GM18502 (cell line): ENCODE data around the gene FLNB.

Experiments
- ATAC-seq: cut with Tn5 transposase; IDR thresholded peaks from one replicate; pipeline ENCODE4 v1.9.1; 2021; ENCODE audit warnings: mild to moderate bottlenecking; ENCODE audit not compliant: unreplicated experiment, poor library complexity

FLNB gene

GRCh38 chr3:58102390-58102750 is 94.1 kb downstream of the FLNB start:
- no peak for ATAC-seq

GRCh38 chr3:58102976-58103451 is 94.8 kb downstream of the FLNB start:
- ATAC-seq: no peak

- ATAC-seq: no peak
Measured at GRCh38 chr3:58104151-58104550, 95.9 kb downstream of the FLNB start.

GRCh38 chr3:58104712-58105111 is 96.5 kb downstream of the FLNB start:
- no peak for ATAC-seq

DNA sequence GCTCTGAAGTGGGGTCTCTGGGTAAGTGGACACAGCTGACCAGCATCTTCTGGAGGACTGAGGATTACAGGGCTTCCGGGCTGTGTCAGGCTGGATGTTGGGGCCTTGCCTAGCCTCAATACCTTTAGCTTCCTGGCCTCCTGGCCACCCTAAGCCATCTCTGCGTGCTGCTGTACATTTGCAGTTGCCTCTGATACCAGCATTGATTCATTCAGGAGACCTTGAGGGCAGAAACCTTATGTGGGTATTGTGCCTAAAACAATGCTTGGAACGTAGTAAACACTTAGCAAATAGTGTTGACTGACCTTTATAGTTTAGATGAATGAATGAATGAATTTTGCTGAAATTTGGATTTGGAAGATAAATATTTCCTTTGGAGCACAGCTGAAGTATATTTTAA is 97.0 kb downstream of the FLNB start:
- ATAC-seq: no peak

- ATAC-seq: no peak
Measured at GRCh38 chr3:58106061-58106460, 97.8 kb downstream of the FLNB start.

- no peak for ATAC-seq
Measured at GRCh38 chr3:58106640-58107039, 98.4 kb downstream of the FLNB start.

- ATAC-seq: no peak
Measured at GRCh38 chr3:58107597-58107996, 99.4 kb downstream of the FLNB start.

GRCh38 chr3:58109752-58110151 is 101.5 kb downstream of the FLNB start:
- no peak for ATAC-seq

GRCh38 chr3:58111513-58112184 is 103.4 kb downstream of the FLNB start:
- peak; percentile 66 for ATAC-seq

GRCh38 chr3:58112185-58112535 is 103.9 kb downstream of the FLNB start:
- ATAC-seq: no peak

- ATAC-seq: no peak
Measured at GRCh38 chr3:58115175-58115574, 107.0 kb downstream of the FLNB start.

DNA sequence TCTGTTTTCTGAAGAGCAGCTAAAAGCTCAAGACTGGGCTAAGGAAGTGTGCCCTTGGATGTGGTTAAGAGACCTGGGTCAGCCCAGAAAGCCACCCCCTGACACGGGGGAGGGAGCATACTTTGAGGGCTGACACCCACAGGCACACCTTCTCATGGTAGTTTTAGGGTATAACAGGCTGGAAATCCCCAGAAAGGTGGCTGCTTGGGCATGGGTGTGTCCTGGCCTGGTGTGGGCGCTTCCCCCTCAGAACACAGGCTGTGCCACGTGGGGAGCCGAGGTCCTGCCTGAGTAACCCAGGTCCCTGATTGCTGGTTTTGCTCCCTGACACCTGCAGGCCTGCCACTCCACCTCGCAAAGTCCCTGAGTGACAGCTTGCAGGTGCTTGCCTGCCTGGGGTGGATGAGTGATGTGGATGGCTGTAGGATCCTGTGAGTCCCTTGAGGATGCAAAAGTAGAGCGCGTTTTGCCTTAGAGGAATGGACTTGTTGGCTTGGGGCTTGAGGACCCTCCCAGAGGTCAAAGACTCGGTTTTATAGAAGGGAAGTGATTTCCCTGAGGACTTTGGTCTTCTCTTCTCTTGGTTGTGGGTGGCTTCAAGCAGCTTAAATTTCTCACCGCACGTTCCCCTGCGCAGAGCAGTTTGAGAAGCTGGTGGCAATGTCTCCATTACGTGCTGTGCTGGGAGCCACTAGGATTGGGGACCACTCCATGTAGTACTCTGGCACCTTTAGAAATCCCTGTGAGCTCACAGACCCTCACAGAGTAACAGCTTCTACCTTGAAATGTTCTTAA is 108.1 kb downstream of the FLNB start:
- ATAC-seq: peak; percentile 63

DNA sequence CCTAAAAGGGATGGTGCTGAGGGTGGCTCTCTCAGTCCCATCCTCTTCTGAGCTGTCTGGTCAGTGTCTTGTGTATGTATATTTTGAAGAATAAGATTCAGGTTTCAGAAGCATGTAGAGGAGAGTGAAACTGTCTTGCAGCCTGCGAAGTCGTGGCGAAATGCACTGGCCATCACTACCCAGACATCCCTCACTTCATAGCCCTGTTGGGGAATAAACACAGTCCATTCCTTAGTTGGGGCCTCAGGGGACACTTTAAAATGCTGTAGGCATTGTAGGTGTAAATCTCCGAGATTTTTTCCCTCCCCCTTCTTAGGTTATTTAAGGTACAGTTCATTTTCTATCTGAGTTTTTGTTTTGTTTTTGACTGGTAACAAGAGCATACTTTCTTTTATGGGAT is 108.8 kb downstream of the FLNB start:
- no peak for ATAC-seq

DNA sequence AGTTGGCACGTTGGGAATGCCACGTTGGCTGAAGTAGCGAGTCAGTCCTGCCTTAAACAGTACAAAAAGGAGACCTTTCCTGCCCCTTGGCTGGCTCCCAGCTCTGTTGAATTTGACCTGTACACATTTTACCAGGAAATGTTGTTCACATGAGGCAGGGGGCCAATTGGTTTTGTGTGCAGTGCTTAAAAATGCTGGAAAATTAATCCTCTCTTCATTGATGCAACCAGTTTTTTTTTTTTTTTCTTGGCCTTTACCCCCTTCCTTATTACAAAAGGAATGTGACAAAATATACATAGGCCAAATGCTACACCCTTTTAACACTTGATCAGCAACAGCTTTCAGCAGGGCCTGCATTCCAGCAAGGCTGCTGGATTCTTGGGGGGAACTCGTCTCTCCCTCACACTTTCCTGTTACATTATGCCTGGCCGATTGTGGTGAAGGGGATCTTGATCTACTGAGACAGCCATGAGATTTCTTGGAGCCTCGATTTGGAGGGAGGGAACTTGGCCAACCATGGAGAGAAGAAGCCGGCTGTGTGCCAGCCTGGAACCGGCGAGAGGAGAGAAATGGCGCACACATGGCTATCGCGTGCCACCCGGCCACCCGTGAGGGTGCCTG is 109.4 kb downstream of the FLNB start:
- ATAC-seq: no peak

- ATAC-seq: no peak
Measured at GRCh38 chr3:58119186-58119585, 111.0 kb downstream of the FLNB start.

DNA sequence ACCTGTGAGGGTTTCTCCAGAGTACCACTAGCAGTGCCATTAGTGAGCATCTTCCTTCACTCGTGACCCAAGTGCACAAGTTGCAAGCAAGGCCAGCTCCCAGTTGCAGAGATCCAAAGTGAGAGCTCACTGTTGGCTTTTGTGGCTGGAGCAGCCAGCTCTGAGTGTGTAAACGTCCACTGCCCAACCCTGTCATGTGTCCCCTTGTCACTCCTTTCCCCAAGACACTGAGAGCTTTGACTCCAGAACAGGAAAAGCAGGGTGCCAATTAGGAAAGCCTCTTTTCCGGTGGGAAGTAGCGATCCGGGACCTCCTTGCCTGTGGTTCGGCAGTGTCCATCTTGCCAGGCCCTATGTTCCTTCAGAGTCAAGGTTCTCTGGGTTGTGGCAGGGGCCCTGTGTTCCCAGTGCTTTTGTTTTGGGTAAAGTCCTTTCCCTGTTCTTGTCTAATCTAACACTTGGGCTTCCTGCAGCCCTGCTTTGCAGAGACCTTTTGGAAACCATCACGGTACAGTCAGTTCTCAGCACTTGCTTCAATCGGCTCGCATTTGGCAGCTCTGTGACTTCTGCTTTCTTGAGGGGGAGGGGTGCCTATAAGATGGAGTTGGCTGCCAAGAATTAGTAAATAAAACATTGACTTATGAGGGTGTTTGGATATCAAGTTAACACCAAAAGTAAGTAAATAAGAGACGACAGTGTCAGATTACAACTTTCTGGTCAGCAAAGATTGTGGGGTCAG is 112.0 kb downstream of the FLNB start:
- ATAC-seq: no peak

GRCh38 chr3:58121183-58121582 is 113.0 kb downstream of the FLNB start:
- no peak for ATAC-seq

DNA sequence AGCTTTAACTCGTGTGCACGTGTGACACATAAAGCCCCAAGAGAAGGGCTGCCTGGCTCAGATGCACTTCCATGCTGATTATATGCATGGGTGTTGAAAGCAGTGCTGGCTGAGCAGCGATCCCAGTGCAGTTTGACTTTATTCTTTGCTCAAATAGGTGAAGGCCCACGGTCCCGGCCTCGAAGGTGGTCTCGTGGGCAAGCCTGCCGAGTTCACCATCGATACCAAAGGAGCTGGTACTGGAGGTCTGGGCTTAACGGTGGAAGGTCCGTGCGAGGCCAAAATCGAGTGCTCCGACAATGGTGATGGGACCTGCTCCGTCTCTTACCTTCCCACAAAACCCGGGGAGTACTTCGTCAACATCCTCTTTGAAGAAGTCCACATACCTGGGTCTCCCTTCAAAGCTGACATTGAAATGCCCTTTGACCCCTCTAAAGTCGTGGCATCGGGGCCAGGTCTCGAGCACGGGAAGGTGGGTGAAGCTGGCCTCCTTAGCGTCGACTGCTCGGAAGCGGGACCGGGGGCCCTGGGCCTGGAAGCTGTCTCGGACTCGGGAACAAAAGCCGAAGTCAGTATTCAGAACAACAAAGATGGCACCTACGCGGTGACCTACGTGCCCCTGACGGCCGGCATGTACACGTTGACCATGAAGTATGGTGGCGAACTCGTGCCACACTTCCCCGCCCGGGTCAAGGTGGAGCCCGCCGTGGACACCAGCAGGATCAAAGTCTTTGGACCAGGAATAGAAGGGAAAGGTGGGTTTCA is 114.9 kb downstream of the FLNB start:
- no peak for ATAC-seq

GRCh38 chr3:58124387-58124786 is 116.2 kb downstream of the FLNB start:
- no peak for ATAC-seq
